HepG2 (cell line): Measurements from ENCODE around the gene ZNF793. TPM values are rescaled to one million over a fixed set of nuclear protein-coding genes. Genes with fewer than 3 reads are reported as not detected.

Experiments used
- polyA plus RNA-seq, 8 experiments: library from polyadenylated mRNA; depleted of rRNA in 3 of 8; stranded (reverse) in 7 of 8; unstranded in 1 of 8; fragments of >200 nt; fragmentation: Illumina TruSeq in 4 of 8; extraction: Trizol in 4 of 8; gene quantifications; 2 replicates each; pipeline versions ENCODE4 v1.2.1 to v1.2.3, GENCODE V29; 2011 to 2016; ENCODE audit warnings: low read depth in 4 of 8, missing spikeins in 1 of 8, mixed read lengths in 1 of 8; ENCODE audit not compliant: insufficient read depth in 1 of 8
- total RNA-seq, 5 experiments: library from RNA; depleted of rRNA; stranded (reverse); fragments of >200 nt; fragmentation: Illumina TruSeq; extraction: Trizol; gene quantifications; 2 replicates each; pipeline ENCODE4 v1.2.3, GENCODE V29; 2016; ENCODE audit warnings: low read depth in 1 of 5

Gene ZNF793
- total and polyA plus RNA-seq, 2 of the 13 experiments (the other 11 are each of a cell fraction or from before 2014, with no cell fraction given): 0.13 to 0.35 TPM

Other genes starting within 250 kb of the ZNF793 start
- 3.5 and 4.2 TPM in 2 replicates for gene ZNF527, start 135.8 kb upstream of the ZNF793 start, total RNA-seq (2016; rRNA removed; fragmentation: Illumina TruSeq; extraction: Trizol)
- 1.0 and 1.5 TPM in 2 replicates for gene ZNF527, start 135.8 kb upstream of the ZNF793 start, polyA plus RNA-seq (2011; rRNA removed)
- gene ZNF569, start 39.5 kb upstream of the ZNF793 start, total RNA-seq (2016; rRNA removed; fragmentation: Illumina TruSeq; extraction: Trizol): 5.7 and 7.0 TPM in 2 replicates
- 1.2 and 1.4 TPM in 2 replicates for gene ZNF569, start 39.5 kb upstream of the ZNF793 start, polyA plus RNA-seq (2011; rRNA removed)
- gene ZNF570, start 37.6 kb upstream of the ZNF793 start, total RNA-seq (2016; rRNA removed; fragmentation: Illumina TruSeq; extraction: Trizol): 4.4 and 6.0 TPM in 2 replicates
- 1.0 and 1.4 TPM in 2 replicates for gene ZNF570, start 37.6 kb upstream of the ZNF793 start, polyA plus RNA-seq (2011; rRNA removed)
- 1.9 and 4.0 TPM in 2 replicates for gene ZNF571, start 87.9 kb downstream of the ZNF793 start, total RNA-seq (2016; rRNA removed; fragmentation: Illumina TruSeq; extraction: Trizol)
- gene ZNF571, start 87.9 kb downstream of the ZNF793 start, polyA plus RNA-seq (2011; rRNA removed): 1.3 and 1.6 TPM in 2 replicates
- gene ZNF540, start 87.9 kb downstream of the ZNF793 start, total RNA-seq (2016; rRNA removed; fragmentation: Illumina TruSeq; extraction: Trizol): 0.21 and 0.40 TPM in 2 replicates
- gene ZNF540, start 87.9 kb downstream of the ZNF793 start, polyA plus RNA-seq (2011; rRNA removed): 0.21 and 0.47 TPM in 2 replicates
- 19.2 and 25.0 TPM in 2 replicates for gene ZFP30, start 148.5 kb downstream of the ZNF793 start, total RNA-seq (2016; rRNA removed; fragmentation: Illumina TruSeq; extraction: Trizol)
- 3.3 and 3.4 TPM in 2 replicates for gene ZFP30, start 148.5 kb downstream of the ZNF793 start, polyA plus RNA-seq (2011; rRNA removed)
- gene ZNF607, start 212.8 kb downstream of the ZNF793 start, total RNA-seq (2016; rRNA removed; fragmentation: Illumina TruSeq; extraction: Trizol): 8.3 and 11.3 TPM in 2 replicates
- 3.8 and 4.2 TPM in 2 replicates for gene ZNF607, start 212.8 kb downstream of the ZNF793 start, polyA plus RNA-seq (2011; rRNA removed)